ENCODE measurements around the gene CBX7. TPM values are rescaled to one million over a fixed set of nuclear protein-coding genes. Genes with fewer than 3 reads are reported as not detected.

Gene CBX7
- total and polyA plus RNA-seq, 2 of the 8 experiments (the other 6 are each of a cell fraction or from before 2014, with no cell fraction given) = 6.9 to 8.7 TPM

- Histone ChIP-seq H3K79me1 (ENCODE audit: low read depth, low read length) (no peaks in the 10 kb centered on the region), H3K14ac (ENCODE audit: insufficient read length) (no peak overlapping the region), H3K27ac (ENCODE audit: low read depth, low read length) (no peak overlapping the region), H3K36me3 (ENCODE audit: control insufficient read depth in 2 of 4, insufficient read depth in 4 of 4, low read length in 3 of 4) (no peaks in the 10 kb centered on the region), H2BK15ac (ENCODE audit: low read length) (0 out of 2 replicates have a peak overlapping the region, but pooled peaks have one; percentile 0), H2BK5ac (ENCODE audit: low read depth, low read length) (no peak overlapping the region), H4K20me1 (replicated peaks in 1 of 2; ENCODE audit: control insufficient read depth in 1 of 2, insufficient read depth in 2 of 2, low read length in 2 of 2) (no peaks in the 10 kb centered on the region), H3K23ac (ENCODE audit: insufficient read length) (no peak overlapping the region), H3K56ac (replicated peaks; ENCODE audit: insufficient read length, low read depth, low read length) (no peak overlapping the region), H3K4me3 (ENCODE audit: extremely low read depth in 1 of 4, insufficient read depth in 2 of 4, low read depth in 3 of 4, low read length in 4 of 4) (no peak overlapping the region), H4K91ac (replicated peaks; ENCODE audit: insufficient read length, low read length) (no peak overlapping the region), H3K9ac (replicated peaks in 1 of 4; ENCODE audit: extremely low read depth in 1 of 4, low read depth in 3 of 4, low read length in 3 of 4) (no peak overlapping the region), H4K8ac (ENCODE audit: extremely low read depth, insufficient read depth, low read length) (no peak overlapping the region), H3K4me2 (ENCODE audit: insufficient read depth in 1 of 2, low read depth in 2 of 2, low read length in 2 of 2) (no peak overlapping the region), H2AK5ac (ENCODE audit: low read depth, low read length) (no peak overlapping the region), H2BK20ac (ENCODE audit: low read length) (0 out of 2 replicates have a peak overlapping the region, but pooled peaks have one; percentile 17), H2BK12ac (ENCODE audit: low read depth, low read length) (no peak overlapping the region), H4K5ac (ENCODE audit: insufficient read length, low read depth, low read length) (no peak overlapping the region), H2BK120ac (replicated peaks; ENCODE audit: low read depth, low read length) (no peak overlapping the region), H3K27me3 (replicated peaks in 1 of 4; ENCODE audit: control insufficient read depth in 3 of 4, extremely low read depth in 1 of 4, insufficient read depth in 3 of 4, low read length in 3 of 4) (no peaks in the 10 kb centered on the region), H3K4me1 (replicated peaks in 1 of 4; ENCODE audit: control insufficient read depth in 3 of 4, insufficient read depth in 4 of 4, low read length in 3 of 4) (peaks cover 4 to 22% (median 8%) of the 10 kb centered on the region in 4 experiments; a peak in 4 of 7 replicates), H2AFZ (ENCODE audit: low read length) (no peak overlapping the region), H3K18ac (ENCODE audit: extremely low read depth, low read length) (no peak overlapping the region), H3K9me3 (ENCODE audit: insufficient read depth in 2 of 2, low read depth in 1 of 2, low read length in 1 of 2) (0 out of 4 replicates have a peak, but pooled peaks cover 0 to 3% of the 10 kb centered on the region in 2 experiments), H3K23me2 (ENCODE audit: low read depth, low read length) (no peaks in the 10 kb centered on the region), H3K79me2 (ENCODE audit: control insufficient read depth in 1 of 2, insufficient read depth in 2 of 2, low read length in 2 of 2) (no peaks in the 10 kb centered on the region), H3K4ac (replicated peaks; ENCODE audit: insufficient read length, low read depth, low read length) (no peak overlapping the region)
- TF ChIP-seq RNF2 (IDR thresholded peaks at IDR 0.05; ENCODE audit: borderline replicate concordance, low read depth, low read length, missing control alignments, poor library complexity, severe bottlenecking) = no peak
- no peak for TF ChIP-seq TEAD4 (IDR thresholded peaks at IDR 0.05; ENCODE audit: low read depth, low read length)
- TF ChIP-seq PHF8 (conservative IDR thresholded peaks at IDR 0.05; ENCODE audit: low read depth, low read length) = no peak
- TF ChIP-seq CTCF (IDR thresholded peaks at IDR 0.05; ENCODE audit: control extremely low read depth in 1 of 3, insufficient read depth in 1 of 3, low read depth in 1 of 3, low read length in 3 of 3) = peak in 1 of 3 experiments; percentile 30; a peak in 1 of 4 replicates
- no peak for TF ChIP-seq GABPA (IDR thresholded peaks at IDR 0.05; ENCODE audit: borderline replicate concordance, insufficient read depth, low read length)
- CTCF ChIA-PET (ENCODE audit: partially characterized antibody) = interaction anchor here (0.5 to 5.1 kb wide), 11 partner anchors 8 to 408 kb away, joined by 3 to 47 read pairs (median 6); no protein-coding TSS in a partner anchor
- no peak for DNase-seq (ENCODE audit: low read depth in 1 of 2, low spot score in 2 of 2)
- 90% methylated on average over 22 of the region's 22 CpGs; no CpG with 5 or more reads in 1 of the 2 experiments for WGBS, 2 experiments (ENCODE audit: extremely low coverage in 1 of 2, insufficient coverage in 1 of 2, insufficient read length in 1 of 2, insufficient replicate concordance in 2 of 2, low coverage in 1 of 2, low lambda C conversion rate in 2 of 2, missing lambda C conversion rate in 1 of 2)
- POLR2A ChIA-PET (ENCODE audit: partially characterized antibody) = interaction anchor here (2.5 to 7.4 kb wide), 2 partner anchors 179 to 184 kb away, joined by 8 to 67 read pairs; partner anchors contain the start of gene RPL3
- FAIRE-seq = no peak
Measured at GRCh38 chr22:39132871-39133524, 19.5 kb downstream of the CBX7 start.
